ENCODE data around the gene TMEM256.

The TMEM256 gene

GRCh38 chr17:7437369-7437863 is 33.5 kb upstream of the TMEM256 start:
- TF ChIP-seq, protein P1, sequence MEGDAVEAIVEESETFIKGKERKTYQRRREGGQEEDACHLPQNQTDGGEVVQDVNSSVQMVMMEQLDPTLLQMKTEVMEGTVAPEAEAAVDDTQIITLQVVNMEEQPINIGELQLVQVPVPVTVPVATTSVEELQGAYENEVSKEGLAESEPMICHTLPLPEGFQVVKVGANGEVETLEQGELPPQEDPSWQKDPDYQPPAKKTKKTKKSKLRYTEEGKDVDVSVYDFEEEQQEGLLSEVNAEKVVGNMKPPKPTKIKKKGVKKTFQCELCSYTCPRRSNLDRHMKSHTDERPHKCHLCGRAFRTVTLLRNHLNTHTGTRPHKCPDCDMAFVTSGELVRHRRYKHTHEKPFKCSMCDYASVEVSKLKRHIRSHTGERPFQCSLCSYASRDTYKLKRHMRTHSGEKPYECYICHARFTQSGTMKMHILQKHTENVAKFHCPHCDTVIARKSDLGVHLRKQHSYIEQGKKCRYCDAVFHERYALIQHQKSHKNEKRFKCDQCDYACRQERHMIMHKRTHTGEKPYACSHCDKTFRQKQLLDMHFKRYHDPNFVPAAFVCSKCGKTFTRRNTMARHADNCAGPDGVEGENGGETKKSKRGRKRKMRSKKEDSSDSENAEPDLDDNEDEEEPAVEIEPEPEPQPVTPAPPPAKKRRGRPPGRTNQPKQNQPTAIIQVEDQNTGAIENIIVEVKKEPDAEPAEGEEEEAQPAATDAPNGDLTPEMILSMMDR (IDR thresholded peaks at IDR 0.05; ENCODE audit: low read depth, low read length), result no peak

GRCh38 chr17:7436556-7437368 is 32.9 kb upstream of the TMEM256 start:
- peak; percentile 47 for DNase-seq (ENCODE audit: extremely low read depth, low read depth)

More at GRCh38 chr17:7437369-7437863, 33.5 kb upstream of the TMEM256 start:
- DNase-seq (ENCODE audit: extremely low read depth, low read depth), result no peak

GRCh38 chr17:7435676-7436555 is 32.0 kb upstream of the TMEM256 start:
- no peak for DNase-seq (ENCODE audit: extremely low read depth, low read depth)
- TF ChIP-seq, protein P1 (IDR thresholded peaks at IDR 0.05; ENCODE audit: low read depth, low read length), result no peak; the same call in 1 of the 2 replicates

More at GRCh38 chr17:7436556-7437368, 32.9 kb upstream of the TMEM256 start:
- TF ChIP-seq, protein P1 (IDR thresholded peaks at IDR 0.05; ENCODE audit: low read depth, low read length), result peak; percentile 57

GRCh38 chr17:7432296-7432695 is 28.4 kb upstream of the TMEM256 start:
- DNase-seq (ENCODE audit: extremely low read depth, low read depth), result no peak
- TF ChIP-seq, protein P1 (IDR thresholded peaks at IDR 0.05; ENCODE audit: low read depth, low read length), result no peak

DNA sequence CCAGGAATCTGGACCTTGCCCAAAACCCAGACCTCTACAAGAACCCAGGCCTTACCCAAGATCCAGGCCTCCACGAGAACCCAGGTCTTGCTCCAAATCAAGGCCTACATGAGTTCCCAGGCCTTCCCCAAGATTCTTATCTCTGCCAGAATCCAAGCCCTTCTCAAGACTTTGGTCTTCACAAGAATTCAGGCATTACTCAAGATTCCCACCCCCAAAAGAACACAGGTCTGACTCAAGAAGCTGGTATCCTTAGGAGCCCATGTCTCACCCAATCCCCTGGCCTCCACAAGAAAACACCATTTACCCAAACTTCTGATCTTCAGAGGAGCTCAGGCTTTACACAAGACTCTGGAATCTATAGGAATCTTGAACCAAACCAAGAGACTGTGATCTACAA is 27.3 kb upstream of the TMEM256 start:
- TF ChIP-seq, protein P1 (IDR thresholded peaks at IDR 0.05; ENCODE audit: low read depth, low read length), result no peak
- DNase-seq (ENCODE audit: extremely low read depth, low read depth), result no peak

DNA sequence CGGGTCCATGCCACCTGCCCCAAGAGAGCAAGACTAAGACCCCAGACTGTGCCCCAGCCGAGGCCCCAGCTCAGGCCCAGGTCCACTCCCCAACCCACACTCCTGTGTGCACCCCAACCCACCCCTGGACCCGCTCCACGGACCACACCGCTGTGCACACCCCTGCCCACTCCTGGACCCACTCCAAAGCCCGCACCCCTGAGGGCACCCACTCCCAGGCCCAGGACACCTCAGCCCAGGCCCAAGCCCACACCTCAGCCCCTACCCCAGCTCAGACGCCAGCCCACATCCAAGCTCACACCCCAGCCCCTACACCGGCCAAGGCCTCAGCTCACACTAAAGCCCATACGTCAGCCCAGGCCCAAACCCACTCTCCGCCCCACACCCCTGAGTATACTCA is 25.8 kb upstream of the TMEM256 start:
- TF ChIP-seq, protein P1 (IDR thresholded peaks at IDR 0.05; ENCODE audit: low read depth, low read length), result no peak
- no peak for DNase-seq (ENCODE audit: extremely low read depth, low read depth)

Measured in AG09319 (cell line).